Measurements from ENCODE around the gene SLMAP.
A peak's percentile ranks its signal among the peaks of the same experiment; 100 is the strongest.

The SLMAP gene

DNA sequence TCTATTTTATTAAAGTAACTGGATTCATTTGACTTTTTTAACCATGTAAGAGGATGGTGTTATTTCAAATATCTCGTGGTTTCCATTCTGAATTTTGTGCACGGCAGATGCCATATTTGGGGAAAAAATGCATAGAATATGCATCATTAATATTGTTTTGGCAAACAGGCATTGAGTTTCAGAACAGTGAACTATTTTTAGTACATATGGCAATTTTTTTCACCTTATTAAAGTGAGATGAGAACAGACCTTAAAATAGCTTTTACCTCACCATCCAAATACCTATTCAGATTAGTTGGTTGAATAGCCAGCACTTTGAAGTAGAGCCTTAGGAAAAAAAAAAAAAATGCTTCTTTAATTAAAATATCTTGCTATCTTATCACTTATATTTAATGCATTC, 134.8 kb downstream of the SLMAP start:
- no peak for TF ChIP-seq EZH2 (optimal IDR thresholded peaks at IDR 0.05; ENCODE audit: low read depth, low read length)
- TF ChIP-seq EZH2phosphoT487 (IDR thresholded peaks at IDR 0.05; ENCODE audit: low read length) = no peak
- no peak for TF ChIP-seq CTCF (IDR thresholded peaks at IDR 0.05; ENCODE audit: low read length)
- no peak overlapping the region for H2AFZ ChIP-seq (ENCODE audit: low read length)

GRCh38 chr3:57892423-57892822, 136.3 kb downstream of the SLMAP start:
- no peaks in the 10 kb centered on the region for H3K36me3 ChIP-seq (replicated peaks; ENCODE audit: insufficient read depth, low read length)
- H3K79me2 ChIP-seq (ENCODE audit: low read length) = no peaks in the 10 kb centered on the region

More for the DNA sequence above, 134.8 kb downstream of the SLMAP start:
- no peaks in the 10 kb centered on the region for H3K79me2 ChIP-seq (ENCODE audit: low read length)
- no peak overlapping the region for H3K27ac ChIP-seq (ENCODE audit: low read length)
- no peaks in the 10 kb centered on the region for H3K4me1 ChIP-seq (ENCODE audit: low read length)
- no peak overlapping the region for H3K4me2 ChIP-seq (ENCODE audit: low read depth, low read length)
- no peaks in the 10 kb centered on the region for H3K27me3 ChIP-seq (replicated peaks; ENCODE audit: insufficient read depth, low read length)
- H3K9ac ChIP-seq (ENCODE audit: low read length) = no peak overlapping the region
- no peak overlapping the region for H3K4me3 ChIP-seq (ENCODE audit: low read length)
- H3F3A ChIP-seq (ENCODE audit: insufficient read depth, low read length) = no peaks in the 10 kb centered on the region
- H3K9me2 ChIP-seq (replicated peaks; ENCODE audit: insufficient read depth, low read length) = no peaks in the 10 kb centered on the region
- DNase-seq = peak; percentile 43
- H3K36me3 ChIP-seq (replicated peaks; ENCODE audit: insufficient read depth, low read length) = no peaks in the 10 kb centered on the region
- no peaks in the 10 kb centered on the region for H3K9me3 ChIP-seq (replicated peaks; ENCODE audit: insufficient read depth, low read length)
- H4K20me1 ChIP-seq (ENCODE audit: insufficient read depth, low read length) = no peaks in the 10 kb centered on the region

DNA sequence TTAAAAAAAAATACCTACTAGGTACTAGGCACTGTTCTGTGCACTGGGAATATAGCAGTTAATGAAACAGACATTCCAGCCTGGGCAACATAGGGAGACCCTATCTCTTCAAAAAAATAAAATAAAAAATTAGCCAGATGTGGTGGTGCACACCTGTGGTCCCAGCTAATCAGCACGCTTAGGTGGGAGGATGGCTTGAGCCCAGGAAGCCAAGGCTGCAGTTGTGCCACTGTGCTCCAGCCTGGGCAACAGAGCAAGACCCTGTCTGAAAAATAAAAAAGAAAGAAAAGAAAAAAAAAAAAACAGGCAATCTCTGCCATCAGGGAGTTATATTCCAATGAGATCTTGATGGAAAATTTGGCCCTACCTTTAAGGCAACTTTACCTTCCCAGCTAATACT, 137.0 kb downstream of the SLMAP start:
- no peaks in the 10 kb centered on the region for H3F3A ChIP-seq (ENCODE audit: insufficient read depth, low read length)
- DNase-seq = no peak
- H3K9me2 ChIP-seq (replicated peaks; ENCODE audit: insufficient read depth, low read length) = no peaks in the 10 kb centered on the region
- H3K27ac ChIP-seq (ENCODE audit: low read length) = no peak overlapping the region
- TF ChIP-seq EZH2 (optimal IDR thresholded peaks at IDR 0.05; ENCODE audit: low read depth, low read length) = no peak
- TF ChIP-seq EZH2phosphoT487 (IDR thresholded peaks at IDR 0.05; ENCODE audit: low read length) = no peak
- TF ChIP-seq CTCF (IDR thresholded peaks at IDR 0.05; ENCODE audit: low read length) = no peak
- H3K4me2 ChIP-seq (ENCODE audit: low read depth, low read length) = no peak overlapping the region
- H3K9ac ChIP-seq (ENCODE audit: low read length) = no peak overlapping the region
- no peak overlapping the region for H3K4me3 ChIP-seq (ENCODE audit: low read length)
- H3K4me1 ChIP-seq (ENCODE audit: low read length) = no peaks in the 10 kb centered on the region
- H2AFZ ChIP-seq (ENCODE audit: low read length) = no peak overlapping the region
- no peaks in the 10 kb centered on the region for H3K36me3 ChIP-seq (replicated peaks; ENCODE audit: insufficient read depth, low read length)
- H3K79me2 ChIP-seq (ENCODE audit: low read length) = no peaks in the 10 kb centered on the region
- H3K27me3 ChIP-seq (replicated peaks; ENCODE audit: insufficient read depth, low read length) = no peaks in the 10 kb centered on the region
- no peaks in the 10 kb centered on the region for H4K20me1 ChIP-seq (ENCODE audit: insufficient read depth, low read length)
- H3K9me3 ChIP-seq (replicated peaks; ENCODE audit: insufficient read depth, low read length) = no peaks in the 10 kb centered on the region

More at GRCh38 chr3:57892423-57892822, 136.3 kb downstream of the SLMAP start:
- H3K4me3 ChIP-seq (ENCODE audit: low read length) = no peak overlapping the region
- no peak overlapping the region for H2AFZ ChIP-seq (ENCODE audit: low read length)
- no peak overlapping the region for H3K9ac ChIP-seq (ENCODE audit: low read length)
- no peaks in the 10 kb centered on the region for H4K20me1 ChIP-seq (ENCODE audit: insufficient read depth, low read length)
- no peak for DNase-seq
- no peak overlapping the region for H3K4me2 ChIP-seq (ENCODE audit: low read depth, low read length)
- no peaks in the 10 kb centered on the region for H3K4me1 ChIP-seq (ENCODE audit: low read length)
- no peaks in the 10 kb centered on the region for H3F3A ChIP-seq (ENCODE audit: insufficient read depth, low read length)
- no peaks in the 10 kb centered on the region for H3K27me3 ChIP-seq (replicated peaks; ENCODE audit: insufficient read depth, low read length)
- no peak overlapping the region for H3K27ac ChIP-seq (ENCODE audit: low read length)
- no peak for TF ChIP-seq EZH2phosphoT487 (IDR thresholded peaks at IDR 0.05; ENCODE audit: low read length)
- no peaks in the 10 kb centered on the region for H3K9me2 ChIP-seq (replicated peaks; ENCODE audit: insufficient read depth, low read length)
- H3K9me3 ChIP-seq (replicated peaks; ENCODE audit: insufficient read depth, low read length) = no peaks in the 10 kb centered on the region

DNA sequence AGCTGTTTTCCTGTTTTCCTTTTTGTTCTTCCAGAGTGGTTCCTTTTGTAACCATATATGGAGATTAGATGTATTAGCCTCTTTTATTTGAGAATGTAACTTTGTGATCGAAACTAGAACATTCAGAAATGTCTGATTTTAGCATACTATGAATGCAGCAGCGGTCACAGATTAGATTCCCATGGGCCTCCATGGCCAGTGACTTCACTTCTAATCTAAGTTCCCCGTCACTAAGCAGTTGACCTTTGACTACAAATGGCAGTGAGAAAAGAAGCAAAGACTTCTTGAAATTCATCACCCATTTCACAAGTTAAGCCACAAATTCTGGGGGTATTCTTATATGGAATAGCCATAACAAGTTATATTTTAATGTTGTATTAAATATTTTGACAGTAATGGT, 137.6 kb downstream of the SLMAP start:
- Histone ChIP-seq H3K4me1 (ENCODE audit: low read length) (no peaks in the 10 kb centered on the region), H3K9ac (ENCODE audit: low read length) (no peak overlapping the region), H3K27ac (ENCODE audit: low read length) (no peak overlapping the region), H3F3A (ENCODE audit: insufficient read depth, low read length) (no peaks in the 10 kb centered on the region), H3K4me2 (ENCODE audit: low read depth, low read length) (no peak overlapping the region), H3K9me3 (replicated peaks; ENCODE audit: insufficient read depth, low read length) (no peaks in the 10 kb centered on the region), H3K79me2 (ENCODE audit: low read length) (no peaks in the 10 kb centered on the region), H3K36me3 (replicated peaks; ENCODE audit: insufficient read depth, low read length) (no peaks in the 10 kb centered on the region), H4K20me1 (ENCODE audit: insufficient read depth, low read length) (no peaks in the 10 kb centered on the region), H3K4me3 (ENCODE audit: low read length) (no peak overlapping the region), H3K27me3 (replicated peaks; ENCODE audit: insufficient read depth, low read length) (no peaks in the 10 kb centered on the region), H3K9me2 (replicated peaks; ENCODE audit: insufficient read depth, low read length) (no peaks in the 10 kb centered on the region), H2AFZ (ENCODE audit: low read length) (no peak overlapping the region)
- no peak for DNase-seq
- TF ChIP-seq EZH2 (optimal IDR thresholded peaks at IDR 0.05; ENCODE audit: low read depth, low read length) (no peak), CTCF (IDR thresholded peaks at IDR 0.05; ENCODE audit: low read length) (no peak), EZH2phosphoT487 (IDR thresholded peaks at IDR 0.05; ENCODE audit: low read length) (no peak)

All from MM.1S (cell line).